Prostate gland (tissue), 2 donors: ENCODE data around the gene HAUS8. TPM values are rescaled to one million over a fixed set of nuclear protein-coding genes. Genes with fewer than 3 reads are reported as not detected.

Source experiments
- DNase-seq: peaks from one replicate; pipeline ENCODE4 v3.0.0-alpha.2; 2019; ENCODE audit warnings: low spot score
- H3K27ac ChIP-seq, 2 donors: fragments of 200-600 bp; sonication (generic); 2 replicates each; pipeline ENCODE4 v1.5.1; 2017 to 2019
- H3K27me3 ChIP-seq: fragments of 200-600 bp; sonication (generic); replicated peaks from 2 replicates; pipeline ENCODE4 v1.5.1; 2019; ENCODE audit not compliant: insufficient read depth
- H3K36me3 ChIP-seq, 2 donors: fragments of 200-600 bp; sonication (generic); 1 replicate in 1 of 2; 2 replicates in 1 of 2; pipeline versions ENCODE4 v1.5.1 to v1.8.1; 2017 to 2019
- H3K4me1 ChIP-seq: fragments of 200-600 bp; sonication (generic); replicated peaks from 2 replicates; pipeline ENCODE4 v1.5.1; 2019
- H3K4me3 ChIP-seq, 2 donors: fragments of 200-600 bp; sonication (generic); 2 replicates each; pipeline ENCODE4 v1.5.1; 2017 to 2019
- H3K9me3 ChIP-seq: fragments of 200-600 bp; sonication (generic); 2 replicates; pipeline ENCODE4 v1.5.1; 2017
- POLR2A ChIP-seq: fragments of 450-650 bp; IDR thresholded peaks from one replicate; pipeline ENCODE4 v1.6.1; 2016; ENCODE audit warnings: antibody characterized with exemption, mild to moderate bottlenecking
- POLR2AphosphoS5 ChIP-seq: sonication (generic); formaldehyde crosslinking; IDR thresholded peaks from one replicate; pipeline ENCODE4 v1.6.1; 2017; ENCODE audit warnings: antibody characterized with exemption
- WGBS: methylation state at CpG from one replicate; pipeline ENCODE4 v1.1.5; 2018; 5-methylcytosine and 5-hydroxymethylcytosine counted together
- intact Hi-C: fragments of 100-400 bp; cut with DNase I; formaldehyde crosslinking; loops from one replicate; pipeline ENCODE4 v1.14.2; 2022
- total RNA-seq, 2 donors: library from RNA; depleted of rRNA; stranded (reverse); fragments of >200 nt; gene quantifications; one replicate each; pipeline ENCODE4 v1.1.0, GENCODE V29; 2016
- TF ChIP-seq, protein P1 (sequence below), 4 experiments: fragments of 200-600 bp in 2 of 4; fragments of 450-650 bp in 2 of 4; sonication (generic) in 2 of 4; IDR thresholded peaks; 1 replicate in 3 of 4; 2 replicates in 1 of 4; pipeline ENCODE4 v1.5.1; 2016 to 2019; ENCODE audit warnings: antibody characterized with exemption in 4 of 4, mild to moderate bottlenecking in 2 of 4, moderate library complexity in 2 of 4

The HAUS8 gene
- total RNA-seq, 2 donors from 2014 or later, result 6.5 to 15.3 TPM

DNA sequence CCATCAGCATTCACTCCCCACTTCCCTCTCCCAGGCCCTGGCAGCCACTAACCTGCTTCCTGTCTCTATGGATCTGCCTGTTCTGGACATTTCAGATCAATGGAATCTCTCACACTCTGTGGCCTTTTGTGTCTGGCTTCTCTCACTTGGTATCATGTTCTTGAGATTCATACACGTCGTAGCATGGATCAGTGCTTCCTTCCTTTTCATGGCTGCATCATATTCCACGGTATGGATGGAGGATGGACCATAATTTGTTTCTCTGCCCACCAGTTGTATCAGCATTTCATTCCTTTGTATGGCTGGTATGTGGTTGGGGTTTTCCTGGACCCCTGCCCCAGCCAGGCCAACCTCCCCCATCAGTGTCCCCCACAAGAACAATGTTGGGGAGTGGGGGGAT is 36.5 kb upstream of the HAUS8 start:
- Histone ChIP-seq H3K9me3 (no peaks in the 10 kb centered on the region), H3K4me1 (peaks cover 13% of the 10 kb centered on the region), H3K4me3 (no peak overlapping the region), H3K27me3 (no peaks in the 10 kb centered on the region), H3K36me3 (no peaks in the 10 kb centered on the region), H3K27ac (no peak overlapping the region)
- TF ChIP-seq, protein P1, sequence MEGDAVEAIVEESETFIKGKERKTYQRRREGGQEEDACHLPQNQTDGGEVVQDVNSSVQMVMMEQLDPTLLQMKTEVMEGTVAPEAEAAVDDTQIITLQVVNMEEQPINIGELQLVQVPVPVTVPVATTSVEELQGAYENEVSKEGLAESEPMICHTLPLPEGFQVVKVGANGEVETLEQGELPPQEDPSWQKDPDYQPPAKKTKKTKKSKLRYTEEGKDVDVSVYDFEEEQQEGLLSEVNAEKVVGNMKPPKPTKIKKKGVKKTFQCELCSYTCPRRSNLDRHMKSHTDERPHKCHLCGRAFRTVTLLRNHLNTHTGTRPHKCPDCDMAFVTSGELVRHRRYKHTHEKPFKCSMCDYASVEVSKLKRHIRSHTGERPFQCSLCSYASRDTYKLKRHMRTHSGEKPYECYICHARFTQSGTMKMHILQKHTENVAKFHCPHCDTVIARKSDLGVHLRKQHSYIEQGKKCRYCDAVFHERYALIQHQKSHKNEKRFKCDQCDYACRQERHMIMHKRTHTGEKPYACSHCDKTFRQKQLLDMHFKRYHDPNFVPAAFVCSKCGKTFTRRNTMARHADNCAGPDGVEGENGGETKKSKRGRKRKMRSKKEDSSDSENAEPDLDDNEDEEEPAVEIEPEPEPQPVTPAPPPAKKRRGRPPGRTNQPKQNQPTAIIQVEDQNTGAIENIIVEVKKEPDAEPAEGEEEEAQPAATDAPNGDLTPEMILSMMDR (IDR thresholded peaks at IDR 0.05), result no peak
- TF ChIP-seq POLR2AphosphoS5, result no peak
- TF ChIP-seq POLR2A, result no peak
- DNase-seq, result no peak
- WGBS, result 96% methylated on average over 3 of the region's 3 CpGs
- intact Hi-C loops, result no loop called here

DNA sequence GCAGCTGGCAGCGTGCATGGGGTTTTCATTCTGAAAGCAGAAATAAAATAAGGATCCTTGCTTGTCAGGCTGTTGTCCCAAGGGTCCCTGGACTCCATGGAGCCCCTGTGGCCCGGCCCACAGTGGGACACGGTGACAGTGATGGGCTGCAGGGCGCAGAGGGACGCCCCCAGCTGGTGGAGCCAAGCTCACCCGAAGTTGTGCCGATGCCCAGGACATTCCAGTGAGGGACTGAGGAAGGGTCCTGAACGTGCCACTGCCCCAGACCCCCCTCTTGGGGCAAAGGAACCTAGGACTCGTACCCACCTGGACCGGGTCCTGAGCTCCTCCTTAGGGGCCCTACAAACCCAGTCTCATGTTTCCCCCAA is 35.3 kb upstream of the HAUS8 start:
- Histone ChIP-seq H3K27me3 (no peaks in the 10 kb centered on the region), H3K9me3 (no peaks in the 10 kb centered on the region), H3K4me1 (peaks cover 13% of the 10 kb centered on the region), H3K27ac (no peak overlapping the region), H3K36me3 (no peaks in the 10 kb centered on the region), H3K4me3 (no peak overlapping the region)
- TF ChIP-seq POLR2AphosphoS5 (no peak), POLR2A (no peak)
- TF ChIP-seq, protein P1 (IDR thresholded peaks at IDR 0.05), result no peak
- WGBS, result 88% methylated on average over 10 of the region's 10 CpGs
- no peak for DNase-seq
- intact Hi-C loops, result no loop called here

DNA sequence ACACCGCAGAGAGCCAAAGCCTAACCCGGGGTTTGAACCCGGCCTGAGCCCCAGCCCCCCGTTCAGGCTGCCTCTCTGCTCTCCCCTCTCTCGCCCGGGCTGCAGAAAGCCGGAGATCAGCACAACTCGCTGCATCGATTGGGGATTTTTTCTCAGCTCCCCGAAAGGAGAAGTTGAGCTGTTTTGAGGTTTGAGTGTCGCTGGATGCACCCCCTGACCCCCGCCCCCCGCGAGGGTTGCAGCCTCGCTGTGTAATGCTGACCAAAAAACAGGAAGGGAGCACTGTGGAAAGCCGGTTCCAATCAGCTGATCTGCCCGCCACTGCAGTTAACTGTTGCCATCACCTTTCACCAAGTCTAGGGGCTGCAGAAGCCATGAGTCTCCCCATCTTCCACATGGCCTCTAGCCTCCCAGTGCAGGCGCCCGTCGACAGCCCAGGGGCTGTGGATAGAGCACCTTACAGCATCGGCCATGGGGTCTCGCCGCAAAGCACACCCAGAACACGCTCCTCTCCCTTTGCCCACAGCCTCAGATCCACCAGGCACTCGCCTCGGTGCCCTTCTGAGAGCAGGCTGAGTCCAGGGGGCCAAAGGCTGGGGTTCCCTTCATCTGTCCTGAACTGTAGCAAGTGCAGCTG is 34.8 kb upstream of the HAUS8 start:
- Histone ChIP-seq H3K27me3 (no peaks in the 10 kb centered on the region), H3K4me1 (peaks cover 13% of the 10 kb centered on the region), H3K9me3 (no peaks in the 10 kb centered on the region), H3K36me3 (no peaks in the 10 kb centered on the region), H3K27ac (no peak overlapping the region), H3K4me3 (no peak overlapping the region)
- DNase-seq, result no peak
- WGBS, result 93% methylated on average over 26 of the region's 26 CpGs
- intact Hi-C loops, result no loop called here
- TF ChIP-seq POLR2AphosphoS5, result no peak
- TF ChIP-seq POLR2A, result no peak
- TF ChIP-seq, protein P1 (IDR thresholded peaks at IDR 0.05), result no peak

DNA sequence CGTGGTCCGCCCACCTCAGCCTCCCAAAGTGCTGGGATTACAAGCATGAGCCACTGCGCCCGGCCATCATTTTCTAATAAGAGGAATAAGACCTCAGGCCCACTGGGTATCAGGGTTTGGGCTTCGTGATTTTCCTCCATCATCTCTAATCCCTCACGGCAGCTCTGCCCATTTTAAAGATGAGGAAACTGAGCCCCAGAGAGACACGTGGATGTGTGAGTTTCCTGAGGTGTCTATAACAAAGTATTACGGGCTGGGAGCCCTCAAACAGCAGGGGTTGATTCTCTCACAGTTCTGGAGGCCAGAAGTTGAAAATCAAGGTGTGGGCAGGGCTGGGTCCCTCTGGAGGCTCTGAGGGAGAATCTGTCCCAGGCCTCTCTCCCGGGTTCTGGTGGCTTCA is 34.0 kb upstream of the HAUS8 start:
- no peak for TF ChIP-seq POLR2AphosphoS5
- TF ChIP-seq, protein P1 (IDR thresholded peaks at IDR 0.05), result no peak
- no peak for TF ChIP-seq POLR2A
- WGBS, result 96% methylated on average over 9 of the region's 9 CpGs
- intact Hi-C loops, result no loop called here
- Histone ChIP-seq H3K4me1 (peaks cover 13% of the 10 kb centered on the region), H3K36me3 (no peaks in the 10 kb centered on the region), H3K27ac (no peak overlapping the region), H3K9me3 (no peaks in the 10 kb centered on the region), H3K4me3 (no peak overlapping the region), H3K27me3 (no peaks in the 10 kb centered on the region)
- no peak for DNase-seq

DNA sequence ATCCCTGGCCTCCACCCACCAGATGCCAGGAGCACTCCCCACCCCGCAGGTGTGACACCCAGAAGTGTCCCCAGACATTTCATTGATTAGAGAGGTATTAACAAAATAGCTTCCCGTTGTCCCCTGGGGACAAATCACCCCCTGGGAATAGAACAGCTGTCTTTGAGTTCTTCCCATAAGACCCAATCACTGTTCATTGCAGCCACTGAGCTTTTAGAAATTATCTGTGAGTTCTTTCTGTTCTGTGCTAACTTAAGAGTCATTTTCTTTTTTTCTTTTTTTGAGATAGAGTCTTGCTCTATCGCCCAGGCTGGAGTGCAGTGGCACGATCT is 33.2 kb upstream of the HAUS8 start:
- no peaks in the 10 kb centered on the region for H3K36me3 ChIP-seq

More for the DNA sequence above, 33.2 kb upstream of the HAUS8 start:
- no peaks in the 10 kb centered on the region for H3K9me3 ChIP-seq
- H3K27ac ChIP-seq, result peak overlapping the region; percentile 75 to 83
- H3K27me3 ChIP-seq, result no peaks in the 10 kb centered on the region
- H3K4me3 ChIP-seq, result peak overlapping the region in 1 of 2 donors; percentile 5
- DNase-seq, result no peak
- peaks cover 13% of the 10 kb centered on the region for H3K4me1 ChIP-seq
- intact Hi-C loops, result no loop called here
- 55% methylated on average over 4 of the region's 4 CpGs for whole genome bisulfite sequencing
- TF ChIP-seq POLR2AphosphoS5 (no peak), POLR2A (no peak)
- TF ChIP-seq, protein P1 (IDR thresholded peaks at IDR 0.05), result no peak
